Stimulated activated CD4-positive, alpha-beta T cell treated with anti-CD3 and anti-CD28 coated beads, TNF-alpha, amount 100 ng/mL, for 48 hours (primary cell): ENCODE results near the gene DHRS13.
A peak's percentile ranks its signal among the peaks of the same experiment; 100 is the strongest.
"Not testable (repeated sequence)": the region's sequence is repeated elsewhere in the genome, so short reads cannot be mapped to it uniquely, and the experiment has no call there.

Source experiments
- DNase-seq, 3 donors: peaks; one replicate each; pipeline ENCODE4 v3.0.0-alpha.2; 2020; ENCODE audit warnings: low read depth in 3 of 3

The DHRS13 gene

GRCh38 chr17:28903546-28903841 is 615 bp upstream of the DHRS13 start:
- not testable (repeated sequence) for DNase-seq

- DNase-seq: peak in 1 of 3 donors; percentile 47
These were observed 737 bp downstream of the DHRS13 start for GRCh38 chr17:28901866-28902818.

- no peak for DNase-seq
These were observed 1.7 kb downstream of the DHRS13 start for GRCh38 chr17:28900986-28901726.

GRCh38 chr17:28899212-28899815 is 3.6 kb downstream of the DHRS13 start:
- DNase-seq: no peak

- DNase-seq: no peak
These were observed 4.3 kb downstream of the DHRS13 start for GRCh38 chr17:28898527-28898955.

- no peak for DNase-seq
These were observed 4.9 kb downstream of the DHRS13 start for GRCh38 chr17:28897769-28898526.

GRCh38 chr17:28896884-28897768 is 5.8 kb downstream of the DHRS13 start, which contains the start of gene FLOT2:
FLOT2 (minus strand) TSS chr17:28897733; CDS start chr17:28897574, 159 bp downstream.
- peak; percentile 27 to 51 (median 44) for DNase-seq

GRCh38 chr17:28896491-28896883 is 6.4 kb downstream of the DHRS13 start:
- no peak for DNase-seq

- no peak for DNase-seq
These were observed 7.0 kb downstream of the DHRS13 start for GRCh38 chr17:28895794-28896447.

GRCh38 chr17:28893248-28894183 is 9.4 kb downstream of the DHRS13 start:
- DNase-seq: not testable (repeated sequence)

- DNase-seq: no peak
These were observed 10.9 kb downstream of the DHRS13 start for GRCh38 chr17:28892024-28892423.

- no peak for DNase-seq
These were observed 11.7 kb downstream of the DHRS13 start for GRCh38 chr17:28891201-28891600.

GRCh38 chr17:28889996-28890395 is 12.9 kb downstream of the DHRS13 start:
- DNase-seq: no peak

GRCh38 chr17:28888832-28889231 is 14.0 kb downstream of the DHRS13 start:
- no peak for DNase-seq

- no peak for DNase-seq
These were observed 14.9 kb downstream of the DHRS13 start for GRCh38 chr17:28887871-28888471.

- no peak for DNase-seq
These were observed 16.9 kb downstream of the DHRS13 start for GRCh38 chr17:28885951-28886350.

GRCh38 chr17:28885363-28885762 is 17.5 kb downstream of the DHRS13 start:
- no peak for DNase-seq

- DNase-seq: no peak
These were observed 18.7 kb downstream of the DHRS13 start for GRCh38 chr17:28883967-28884702.
